Endodermal cell (in vitro differentiated cells): ENCODE results near the gene CDC42BPB. TPM values are rescaled to one million over a fixed set of nuclear protein-coding genes. Genes with fewer than 3 reads are reported as not detected.

ENCODE experiments used
- DNase-seq: peaks from one replicate; pipeline ENCODE4 v3.0.0-alpha.2; 2017
- H3K27ac ChIP-seq: 2 replicates; pipeline ENCODE4 v1.5.1; 2013; ENCODE audit warnings: mild to moderate bottlenecking, low read depth, low read length, moderate library complexity
- H3K27me3 ChIP-seq: 2 replicates; pipeline ENCODE4 v1.6.1; 2013; ENCODE audit warnings: mild to moderate bottlenecking, low read length, moderate library complexity; ENCODE audit not compliant: insufficient read depth, control insufficient read depth, poor library complexity, severe bottlenecking
- H3K36me3 ChIP-seq: 2 replicates; pipeline ENCODE4 v1.7.0; 2013; ENCODE audit warnings: mild to moderate bottlenecking, low read length, moderate library complexity; ENCODE audit not compliant: control insufficient read depth, insufficient read depth
- H3K4me1 ChIP-seq: one replicate; pipeline ENCODE4 v1.7.0; 2013; ENCODE audit warnings: low read length; ENCODE audit not compliant: control insufficient read depth, insufficient read depth
- H3K4me3 ChIP-seq: 2 replicates; pipeline ENCODE4 v1.5.1; 2013; ENCODE audit warnings: mild to moderate bottlenecking, low read length, moderate library complexity
- H3K9ac ChIP-seq: 2 replicates; pipeline ENCODE4 v1.6.1; 2013; ENCODE audit warnings: mild to moderate bottlenecking, low read length, moderate library complexity; ENCODE audit not compliant: poor library complexity, severe bottlenecking; ENCODE audit errors: extremely low read depth
- H3K9me3 ChIP-seq: 2 replicates; pipeline ENCODE4 v1.6.1; 2013; ENCODE audit warnings: mild to moderate bottlenecking, low read length, moderate library complexity; ENCODE audit not compliant: control insufficient read depth
- H3K27ac Mint-ChIP-seq: 2 replicates; pipeline ENCODE4 v1.8.0; 2020; ENCODE audit warnings: mixed read lengths
- H3K27me3 Mint-ChIP-seq: 2 replicates; pipeline ENCODE4 v1.8.0; 2021; ENCODE audit warnings: mild to moderate bottlenecking, mixed read lengths; ENCODE audit not compliant: insufficient read depth
- H3K36me3 Mint-ChIP-seq: 2 replicates; pipeline ENCODE4 v1.8.0; 2020; ENCODE audit warnings: low read depth, mixed read lengths
- H3K4me1 Mint-ChIP-seq: 2 replicates; pipeline ENCODE4 v1.8.0; 2020; ENCODE audit warnings: mixed read lengths
- H3K4me3 Mint-ChIP-seq: 2 replicates; pipeline ENCODE4 v1.8.0; 2020; ENCODE audit warnings: mild to moderate bottlenecking, moderate library complexity, mixed read lengths
- H3K9me3 Mint-ChIP-seq: 2 replicates; pipeline ENCODE4 v1.8.0; 2020; ENCODE audit warnings: mild to moderate bottlenecking, mixed read lengths
- WGBS, 2 experiments: methylation state at CpG; one replicate each; pipeline versions ENCODE4 v1.1.5 to v1.1.7; 2013; ENCODE audit warnings: missing lambda C conversion rate in 2 of 2, mixed read lengths in 1 of 2; ENCODE audit not compliant: insufficient coverage in 1 of 2, insufficient read length in 1 of 2; 5-methylcytosine and 5-hydroxymethylcytosine counted together
- total RNA-seq, 2 donors: library from RNA; stranded (reverse); fragmentation: NEBNext Ultra II Directional in 1 of 2; extraction: Animal tissue kit (Norgen Biotek cat#: 25700) in 1 of 2; gene quantifications; 2 replicates in 1 of 2; 3 replicates in 1 of 2; pipeline ENCODE4 v1.2.1, GENCODE V29; 2021
- TF ChIP-seq, protein P1 (sequence below): fragments of 200-600 bp; sonication (generic); conservative IDR thresholded peaks from 2 replicates; pipeline ENCODE4 v1.5.0; 2021; ENCODE audit warnings: antibody characterized with exemption, mild to moderate bottlenecking

The CDC42BPB gene
- total RNA-seq, 2 donors from 2014 or later: 120 to 123 TPM

DNA sequence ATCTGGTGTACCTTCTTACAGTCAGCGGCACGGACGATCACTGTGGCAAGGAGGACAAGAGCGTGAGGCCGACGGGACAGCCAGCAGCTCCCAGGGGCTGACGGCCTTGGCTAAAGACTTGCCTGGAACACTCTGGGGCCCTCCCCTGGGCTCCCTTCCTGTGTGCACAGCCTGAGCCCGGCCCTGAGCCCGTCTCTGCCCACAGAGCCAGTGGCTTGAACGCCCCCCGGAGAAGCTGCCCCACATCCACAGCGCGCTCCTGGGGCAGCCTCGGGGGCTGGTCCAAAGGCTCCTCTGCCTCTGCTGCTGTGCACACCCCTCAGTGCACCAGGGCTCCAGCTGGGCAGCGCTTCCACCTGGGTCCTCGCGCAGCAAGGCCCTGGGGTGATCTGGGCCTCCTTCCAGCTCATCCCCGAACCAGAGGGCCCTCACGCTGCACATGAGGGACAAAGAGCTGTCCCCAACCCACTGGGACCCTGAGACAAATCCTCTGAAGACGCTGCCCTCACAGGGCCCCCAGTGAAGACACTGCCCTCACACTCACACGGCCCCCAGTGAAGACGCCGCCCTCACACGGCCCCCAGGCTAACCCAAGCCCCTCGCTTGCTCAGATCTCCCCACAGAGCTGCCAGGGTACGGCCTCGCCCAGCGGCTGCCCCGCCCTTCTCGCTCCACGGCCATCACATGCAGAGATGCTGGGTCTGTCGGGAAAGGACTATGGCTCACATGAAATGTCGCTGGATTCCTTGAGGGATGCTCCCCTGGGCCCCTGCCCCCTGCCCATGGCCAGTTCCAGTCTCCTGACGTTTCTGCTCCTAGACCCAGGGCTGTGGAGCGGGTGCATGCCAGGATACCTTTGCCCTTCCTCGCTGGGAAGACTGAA lies 112.7 kb downstream of the CDC42BPB start:
- Mint-ChIP-seq H3K4me3 (no peak overlapping the region), H3K36me3 (peaks cover 80% of the 10 kb centered on the region), H3K9me3 (no peaks in the 10 kb centered on the region), H3K27me3 (no peaks in the 10 kb centered on the region), H3K27ac (peak overlapping the region; percentile 44), H3K4me1 (no peaks in the 10 kb centered on the region)
- Histone ChIP-seq H3K27me3 (no peaks in the 10 kb centered on the region), H3K27ac (no peak overlapping the region), H3K9ac (no peak overlapping the region), H3K4me1 (no peaks in the 10 kb centered on the region), H3K36me3 (peaks cover 60% of the 10 kb centered on the region), H3K4me3 (no peak overlapping the region), H3K9me3 (no peaks in the 10 kb centered on the region)
- no peak for DNase-seq
- TF ChIP-seq, protein P1, sequence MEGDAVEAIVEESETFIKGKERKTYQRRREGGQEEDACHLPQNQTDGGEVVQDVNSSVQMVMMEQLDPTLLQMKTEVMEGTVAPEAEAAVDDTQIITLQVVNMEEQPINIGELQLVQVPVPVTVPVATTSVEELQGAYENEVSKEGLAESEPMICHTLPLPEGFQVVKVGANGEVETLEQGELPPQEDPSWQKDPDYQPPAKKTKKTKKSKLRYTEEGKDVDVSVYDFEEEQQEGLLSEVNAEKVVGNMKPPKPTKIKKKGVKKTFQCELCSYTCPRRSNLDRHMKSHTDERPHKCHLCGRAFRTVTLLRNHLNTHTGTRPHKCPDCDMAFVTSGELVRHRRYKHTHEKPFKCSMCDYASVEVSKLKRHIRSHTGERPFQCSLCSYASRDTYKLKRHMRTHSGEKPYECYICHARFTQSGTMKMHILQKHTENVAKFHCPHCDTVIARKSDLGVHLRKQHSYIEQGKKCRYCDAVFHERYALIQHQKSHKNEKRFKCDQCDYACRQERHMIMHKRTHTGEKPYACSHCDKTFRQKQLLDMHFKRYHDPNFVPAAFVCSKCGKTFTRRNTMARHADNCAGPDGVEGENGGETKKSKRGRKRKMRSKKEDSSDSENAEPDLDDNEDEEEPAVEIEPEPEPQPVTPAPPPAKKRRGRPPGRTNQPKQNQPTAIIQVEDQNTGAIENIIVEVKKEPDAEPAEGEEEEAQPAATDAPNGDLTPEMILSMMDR: no peak
- 93 to 96% methylated on average over 34 to 36 of the region's 36 CpGs for WGBS, 2 experiments

DNA sequence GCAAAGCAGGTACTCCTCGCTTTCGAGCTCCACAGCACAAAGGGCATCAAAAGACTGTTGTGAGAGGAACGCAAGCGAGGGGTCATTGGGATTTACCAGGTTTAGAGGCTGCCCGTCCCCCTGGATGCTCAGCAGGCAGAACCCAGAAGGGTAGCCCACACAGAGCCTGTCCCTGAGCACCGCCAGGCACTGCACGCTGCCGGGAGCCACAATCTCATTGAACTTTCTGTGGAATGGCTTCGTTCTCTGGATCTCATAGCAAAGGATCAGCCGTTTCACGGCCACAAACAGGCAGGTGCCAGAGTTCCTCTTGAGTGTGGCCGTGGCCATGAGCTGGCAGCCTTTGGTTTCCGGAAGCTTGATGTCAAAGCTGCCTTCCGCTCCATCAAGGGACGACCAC lies 113.4 kb downstream of the CDC42BPB start:
- Histone ChIP-seq H3K27ac (no peak overlapping the region), H3K9me3 (no peaks in the 10 kb centered on the region), H3K4me1 (no peaks in the 10 kb centered on the region), H3K4me3 (no peak overlapping the region), H3K9ac (no peak overlapping the region), H3K36me3 (peaks cover 60% of the 10 kb centered on the region), H3K27me3 (no peaks in the 10 kb centered on the region)
- no peak for DNase-seq
- peak overlapping the region; percentile 44 for H3K27ac Mint-ChIP-seq
- no peaks in the 10 kb centered on the region for H3K27me3 Mint-ChIP-seq
- TF ChIP-seq, protein P1: no peak
- H3K4me1 Mint-ChIP-seq: no peaks in the 10 kb centered on the region
- H3K9me3 Mint-ChIP-seq: no peaks in the 10 kb centered on the region
- H3K36me3 Mint-ChIP-seq: peaks cover 80% of the 10 kb centered on the region
- WGBS, 2 experiments: 94 to 99% methylated on average over 15 of the region's 15 CpGs
- no peak overlapping the region for H3K4me3 Mint-ChIP-seq

DNA sequence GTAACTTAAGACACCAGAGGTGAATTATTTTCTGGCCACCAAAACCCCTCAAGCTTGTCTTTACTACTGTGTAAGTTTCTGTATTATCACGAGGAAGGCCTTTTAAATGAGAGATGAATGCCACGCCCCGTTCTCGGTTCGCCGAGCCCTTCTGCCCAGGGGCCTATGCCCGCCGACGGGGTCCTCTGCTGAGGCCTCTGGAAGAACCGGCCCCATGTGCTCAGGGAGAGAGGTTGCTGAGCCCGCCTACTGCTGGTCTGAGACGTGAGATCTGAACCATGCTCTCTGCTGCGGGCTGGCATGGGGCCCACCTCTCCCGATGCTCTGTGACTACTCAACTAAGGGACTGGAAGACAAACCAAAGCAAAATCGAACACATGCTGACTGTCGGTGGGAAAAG lies 113.9 kb downstream of the CDC42BPB start:
- TF ChIP-seq, protein P1: no peak

More for the DNA sequence above, 113.9 kb downstream of the CDC42BPB start:
- Histone ChIP-seq H3K9me3 (no peaks in the 10 kb centered on the region), H3K27ac (no peak overlapping the region), H3K4me1 (no peaks in the 10 kb centered on the region), H3K4me3 (no peak overlapping the region), H3K27me3 (no peaks in the 10 kb centered on the region), H3K36me3 (peaks cover 57% of the 10 kb centered on the region), H3K9ac (no peak overlapping the region)
- Mint-ChIP-seq H3K27ac (no peak overlapping the region), H3K4me3 (no peak overlapping the region), H3K36me3 (peaks cover 78% of the 10 kb centered on the region), H3K4me1 (no peaks in the 10 kb centered on the region), H3K9me3 (no peaks in the 10 kb centered on the region), H3K27me3 (no peaks in the 10 kb centered on the region)
- 93 to 98% methylated on average over 8 to 16 of the region's 16 CpGs for WGBS, 2 experiments
- no peak for DNase-seq
